OCI-LY3 (cell line): ENCODE measurements around the gene GOLGA5.

ENCODE experiments used
- H2AFZ ChIP-seq: fragments of 200-600, 300-600 bp; shearing (Covaris generic); 2 replicates; pipeline ENCODE4 v1.6.0; 2014; ENCODE audit warnings: antibody characterized with exemption, low read depth, low read length
- H3K27ac ChIP-seq: fragments of 200-600, 300-600 bp; sonication (generic); 2 replicates; pipeline ENCODE4 v1.5.1; 2014; ENCODE audit warnings: mild to moderate bottlenecking, low read length, moderate library complexity, mixed read lengths
- H3K27me3 ChIP-seq: fragments of 200-600, 300-600 bp; sonication (generic); 2 replicates; pipeline ENCODE4 v1.6.1; 2014; ENCODE audit warnings: low read depth, low read length, mixed read lengths
- H3K36me3 ChIP-seq: fragments of 200-600, 300-600 bp; sonication (generic); replicated peaks from 2 replicates; pipeline ENCODE3; 2014; ENCODE audit warnings: low read depth, low read length, mixed read lengths
- H3K4me1 ChIP-seq: fragments of 300-600, 200-600 bp; sonication (generic); 2 replicates; pipeline ENCODE4 v1.6.1; 2014; ENCODE audit warnings: low read length, mixed read lengths
- H3K4me2 ChIP-seq: fragments of 200-600, 300-600 bp; sonication (generic); 2 replicates; pipeline ENCODE4 v1.6.1; 2014; ENCODE audit warnings: low read length, mixed read lengths
- H3K4me3 ChIP-seq: fragments of 300-600, 200-600 bp; sonication (generic); 2 replicates; pipeline ENCODE4 v1.5.1; 2014; ENCODE audit warnings: antibody characterized with exemption, mild to moderate bottlenecking, low read length, moderate library complexity
- H3K79me2 ChIP-seq: fragments of 300-600, 200-600 bp; shearing (Covaris generic); 2 replicates; pipeline ENCODE4 v1.6.1; 2014; ENCODE audit warnings: mild to moderate bottlenecking, low read length, mixed read lengths
- H3K9ac ChIP-seq: fragments of 300-600, 200-600 bp; shearing (Covaris generic); 2 replicates; pipeline ENCODE4 v1.6.0; 2014; ENCODE audit warnings: mild to moderate bottlenecking, low read length, moderate library complexity
- H3K9me3 ChIP-seq: fragments of 200-600, 300-600 bp; shearing (Covaris generic); 2 replicates; pipeline ENCODE4 v1.6.1; 2014; ENCODE audit warnings: low read length, mixed read lengths; ENCODE audit not compliant: insufficient read depth
- H4K20me1 ChIP-seq: fragments of 200-600, 300-600 bp; sonication (generic); 2 replicates; pipeline ENCODE4 v1.6.1; 2016; ENCODE audit warnings: low read length, mixed read lengths; ENCODE audit not compliant: insufficient read depth
- CTCF ChIP-seq: fragments of 200-600, 300-600 bp; sonication (generic); IDR thresholded peaks from 2 replicates; pipeline ENCODE4 v1.5.1; 2014; ENCODE audit warnings: antibody characterized with exemption, low read length, low read depth
- EZH2phosphoT487 ChIP-seq: fragments of 200-600 bp; shearing (Covaris generic); IDR thresholded peaks from 2 replicates; pipeline ENCODE4 v1.6.1; 2018; ENCODE audit warnings: antibody characterized with exemption, mixed run types, low read depth

GOLGA5 gene

GRCh38 chr14:92874962-92875661 is 81.0 kb downstream of the GOLGA5 start:
- no peak overlapping the region for H3K27ac ChIP-seq
- no peak overlapping the region for H2AFZ ChIP-seq
- no peaks in the 10 kb centered on the region for H3K4me1 ChIP-seq
- no peaks in the 10 kb centered on the region for H3K79me2 ChIP-seq
- no peaks in the 10 kb centered on the region for H4K20me1 ChIP-seq
- H3K4me2 ChIP-seq, result no peak overlapping the region
- H3K4me3 ChIP-seq, result no peak overlapping the region
- H3K36me3 ChIP-seq, result no peaks in the 10 kb centered on the region
- H3K9me3 ChIP-seq, result no peaks in the 10 kb centered on the region
- H3K27me3 ChIP-seq, result peaks cover 34% of the 10 kb centered on the region
- no peak for TF ChIP-seq EZH2phosphoT487
- TF ChIP-seq CTCF, result no peak
- no peak overlapping the region for H3K9ac ChIP-seq

GRCh38 chr14:92877757-92878431 is 83.8 kb downstream of the GOLGA5 start:
- Histone ChIP-seq H3K36me3 (no peaks in the 10 kb centered on the region), H3K27ac (no peak overlapping the region), H2AFZ (no peak overlapping the region), H3K27me3 (peaks cover 34% of the 10 kb centered on the region), H3K4me1 (no peaks in the 10 kb centered on the region), H4K20me1 (no peaks in the 10 kb centered on the region), H3K4me2 (no peak overlapping the region), H3K79me2 (no peaks in the 10 kb centered on the region), H3K4me3 (no peak overlapping the region), H3K9ac (no peak overlapping the region), H3K9me3 (no peaks in the 10 kb centered on the region)
- TF ChIP-seq EZH2phosphoT487, result no peak
- TF ChIP-seq CTCF, result no peak

GRCh38 chr14:92880351-92880750 is 86.2 kb downstream of the GOLGA5 start:
- no peaks in the 10 kb centered on the region for H3K36me3 ChIP-seq
- no peak overlapping the region for H3K4me2 ChIP-seq
- no peaks in the 10 kb centered on the region for H3K9me3 ChIP-seq
- H4K20me1 ChIP-seq, result no peaks in the 10 kb centered on the region
- H3K4me1 ChIP-seq, result no peaks in the 10 kb centered on the region
- peaks cover 35% of the 10 kb centered on the region for H3K27me3 ChIP-seq
- H3K79me2 ChIP-seq, result no peaks in the 10 kb centered on the region
- no peak overlapping the region for H3K9ac ChIP-seq
- TF ChIP-seq CTCF (no peak), EZH2phosphoT487 (no peak)
- no peak overlapping the region for H2AFZ ChIP-seq
- no peak overlapping the region for H3K4me3 ChIP-seq
- H3K27ac ChIP-seq, result no peak overlapping the region

GRCh38 chr14:92880851-92881250 is 86.7 kb downstream of the GOLGA5 start:
- Histone ChIP-seq H3K79me2 (no peaks in the 10 kb centered on the region), H3K4me3 (no peak overlapping the region), H4K20me1 (no peaks in the 10 kb centered on the region), H3K9ac (no peak overlapping the region), H3K9me3 (no peaks in the 10 kb centered on the region), H3K36me3 (no peaks in the 10 kb centered on the region), H2AFZ (no peak overlapping the region), H3K4me2 (no peak overlapping the region), H3K27me3 (peaks cover 30% of the 10 kb centered on the region), H3K4me1 (no peaks in the 10 kb centered on the region), H3K27ac (no peak overlapping the region)
- TF ChIP-seq EZH2phosphoT487 (no peak), CTCF (peak; percentile 22; the same call in 1 of the 2 replicates)
